ENCODE data around the gene PIR. TPM values are rescaled to one million over a fixed set of nuclear protein-coding genes. Genes with fewer than 3 reads are reported as not detected.

The PIR gene
- total and polyA plus RNA-seq, 9 of the 15 experiments (the other 6 are each of a cell fraction or from before 2014, with no cell fraction given) = 7.5 to 29.8 (median 11.5) TPM

- TF ChIP-seq ZNF609 (CRISPR knock-in tag; IDR thresholded peaks at IDR 0.05; ENCODE audit: borderline replicate concordance) (no peak), MEF2A (IDR thresholded peaks at IDR 0.05; ENCODE audit: control insufficient read depth, low read depth, low read length) (no peak), ZNF280B (CRISPR knock-in tag; IDR thresholded peaks at IDR 0.05) (no peak), ATF2 (CRISPR knock-in tag; IDR thresholded peaks at IDR 0.05) (no peak), BRF1 (IDR thresholded peaks at IDR 0.05; ENCODE audit: borderline replicate concordance, extremely low read depth, insufficient read length) (no peak), MYC (IDR thresholded peaks at IDR 0.05; ENCODE audit: low read depth, low read length) (no peak), MYC (CRISPR knock-in tag; IDR thresholded peaks at IDR 0.05; ENCODE audit: borderline replicate concordance, low read depth) (no peak), BRF2 (IDR thresholded peaks at IDR 0.05; ENCODE audit: borderline replicate concordance, insufficient read depth, insufficient read length) (no peak), MEIS2 (IDR thresholded peaks at IDR 0.05; ENCODE audit: partially characterized antibody) (no peak), JUNB (CRISPR knock-in tag; conservative IDR thresholded peaks at IDR 0.05) (no peak), THAP7 (CRISPR knock-in tag; IDR thresholded peaks at IDR 0.05) (no peak), TGIF2 (CRISPR knock-in tag; IDR thresholded peaks at IDR 0.05) (no peak)
Measured at GRCh38 chrX:15507005-15507404, 13.9 kb upstream of the PIR start (continued).
